Measurements from ENCODE around the gene WDR18. TPM values are rescaled to one million over a fixed set of nuclear protein-coding genes. Genes with fewer than 3 reads are reported as not detected.

WDR18 gene
- total RNA-seq, 1 donor from 2014 or later = 45.7 TPM

DNA sequence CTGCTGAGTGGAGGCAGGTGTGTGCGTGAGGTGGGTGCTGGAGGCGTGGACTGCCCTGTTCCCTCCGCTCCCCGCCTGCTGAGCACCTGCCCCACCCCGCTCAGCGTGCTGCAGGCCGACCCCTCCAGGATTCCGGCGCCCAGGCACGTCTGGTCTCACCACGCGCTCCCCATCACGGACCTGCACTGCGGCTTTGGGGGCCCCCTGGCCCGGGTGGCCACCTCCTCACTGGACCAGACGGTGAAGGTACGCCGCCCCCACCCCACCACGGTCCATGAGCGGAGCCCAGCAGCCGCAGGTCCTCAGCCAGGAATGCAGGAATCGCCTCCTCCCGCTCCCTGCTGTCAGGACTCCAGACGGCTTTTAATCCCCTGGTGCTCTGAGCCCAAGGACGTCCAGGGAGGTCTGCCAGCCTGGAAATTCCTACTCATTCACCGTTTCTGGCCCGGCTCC lies 6.0 kb downstream of the WDR18 start:
- FAIRE-seq (no peak), DNase-seq (ENCODE audit: low spot score in 2 of 2) (no peak)

DNA sequence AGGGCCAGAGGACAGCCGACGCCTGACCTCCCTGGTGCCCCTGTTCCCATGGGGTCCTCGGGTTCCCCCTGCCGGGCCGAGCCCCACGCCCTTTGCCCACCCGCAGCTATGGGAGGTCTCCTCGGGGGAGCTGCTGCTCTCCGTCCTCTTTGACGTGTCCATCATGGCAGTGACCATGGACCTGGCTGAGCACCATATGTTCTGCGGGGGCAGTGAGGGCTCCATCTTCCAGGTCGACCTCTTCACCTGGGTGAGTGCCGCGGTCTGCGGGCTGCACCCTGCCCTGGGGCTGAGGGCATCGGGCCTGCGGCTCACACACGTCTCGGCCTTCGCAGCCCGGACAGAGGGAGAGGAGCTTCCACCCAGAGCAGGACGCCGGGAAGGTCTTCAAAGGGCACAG lies 6.6 kb downstream of the WDR18 start:
- no peak for DNase-seq (ENCODE audit: low spot score in 2 of 2)
- FAIRE-seq = no peak

- FAIRE-seq (no peak), DNase-seq (ENCODE audit: low spot score in 2 of 2) (no peak)
Measured at GRCh38 chr19:991174-991931, 7.2 kb downstream of the WDR18 start.

DNA sequence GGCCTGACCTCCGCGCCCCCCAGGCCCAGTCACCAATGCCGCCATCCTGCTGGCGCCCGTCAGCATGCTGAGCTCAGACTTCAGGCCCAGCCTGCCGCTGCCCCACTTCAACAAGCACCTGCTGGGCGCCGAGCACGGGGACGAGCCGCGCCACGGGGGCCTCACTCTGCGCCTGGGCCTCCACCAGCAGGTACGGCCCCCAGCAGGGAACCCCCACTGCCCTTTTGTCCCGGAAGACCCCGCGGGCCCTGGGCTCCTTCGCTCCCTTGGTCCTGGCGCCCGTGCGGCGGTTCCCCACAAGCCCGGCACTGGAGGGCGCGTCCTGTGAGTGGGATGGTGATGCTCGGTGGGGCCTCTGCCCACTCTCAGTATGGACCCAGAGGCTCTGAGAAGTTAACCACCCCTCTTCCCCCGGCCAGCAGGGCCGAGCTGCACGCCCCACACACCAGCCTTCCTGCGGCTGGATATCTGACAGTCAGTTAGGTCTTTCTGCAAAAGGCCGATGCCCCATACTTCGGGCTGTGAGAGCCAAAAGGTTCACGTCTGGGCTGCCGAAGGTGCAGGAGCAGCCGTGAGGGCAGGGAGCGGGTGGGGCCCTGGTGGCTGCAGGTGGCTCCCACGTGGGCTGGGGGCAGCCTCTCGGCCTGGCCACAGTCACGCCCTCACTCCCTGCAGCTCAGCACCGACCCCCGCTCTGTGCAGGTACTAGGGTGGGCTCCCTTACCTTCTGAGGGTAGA lies 8.0 kb downstream of the WDR18 start:
- no peak for FAIRE-seq
- no peak for DNase-seq (ENCODE audit: low spot score in 2 of 2)

GRCh38 chr19:992670-993055 lies 8.5 kb downstream of the WDR18 start:
- DNase-seq (ENCODE audit: low spot score in 2 of 2) (no peak), FAIRE-seq (no peak)

DNA sequence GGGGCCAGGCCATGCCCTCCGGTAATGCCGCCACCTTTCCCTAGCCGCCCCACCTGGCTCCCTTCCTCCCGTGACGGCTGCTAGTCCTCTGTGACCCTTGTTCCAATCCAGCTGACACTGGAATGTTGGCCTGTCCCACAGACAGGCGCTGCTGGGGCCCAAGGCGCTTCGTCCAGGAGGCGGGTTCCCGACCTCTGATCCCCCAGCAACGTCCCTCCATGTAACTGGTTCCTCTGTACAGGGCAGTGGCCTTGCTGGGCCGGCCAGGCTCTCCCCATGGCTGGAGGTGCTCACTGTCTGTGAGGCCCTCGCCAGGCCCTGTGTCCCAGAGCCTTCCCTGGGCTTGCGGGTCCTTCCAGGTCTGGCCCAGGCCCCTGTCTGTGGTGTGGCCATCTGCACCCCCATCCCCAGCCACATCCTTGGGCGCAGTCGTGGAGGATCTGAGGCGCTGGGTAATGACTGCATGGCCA lies 9.3 kb downstream of the WDR18 start:
- FAIRE-seq = no peak
- DNase-seq (ENCODE audit: low spot score in 2 of 2) = no peak

DNA sequence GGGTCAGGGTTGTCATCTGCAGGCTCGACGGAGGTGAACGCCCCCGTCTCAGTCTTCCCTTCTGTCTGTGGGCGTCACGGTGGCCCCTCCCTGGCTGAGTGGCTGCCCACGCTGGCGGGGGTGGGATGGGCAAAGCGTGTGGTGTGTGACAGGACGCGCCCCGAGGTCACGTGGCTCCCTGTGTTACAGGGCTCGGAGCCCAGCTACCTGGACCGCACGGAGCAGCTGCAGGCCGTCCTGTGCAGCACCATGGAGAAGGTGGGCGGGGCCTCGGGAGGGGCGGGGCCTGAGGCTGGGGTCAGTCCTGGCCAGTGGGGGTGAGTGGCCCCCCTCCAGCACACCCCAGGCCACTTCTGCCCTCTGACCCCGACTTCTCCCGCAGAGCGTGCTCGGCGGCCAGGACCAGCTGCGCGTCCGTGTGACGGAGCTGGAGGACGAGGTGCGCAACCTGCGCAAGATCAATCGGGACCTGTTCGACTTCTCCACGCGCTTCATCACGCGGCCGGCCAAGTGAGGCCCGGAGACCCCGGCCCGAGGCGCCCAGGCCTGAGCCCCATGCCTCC lies 9.8 kb downstream of the WDR18 start:
- DNase-seq (ENCODE audit: low spot score in 2 of 2) (no peak), FAIRE-seq (no peak)

GRCh38 chr19:994516-994915 lies 10.4 kb downstream of the WDR18 start:
- DNase-seq (ENCODE audit: low spot score in 2 of 2) (no peak), FAIRE-seq (no peak)

- no peak for DNase-seq (ENCODE audit: low spot score in 2 of 2)
Measured at GRCh38 chr19:995051-995827, 11.1 kb downstream of the WDR18 start.

DNA sequence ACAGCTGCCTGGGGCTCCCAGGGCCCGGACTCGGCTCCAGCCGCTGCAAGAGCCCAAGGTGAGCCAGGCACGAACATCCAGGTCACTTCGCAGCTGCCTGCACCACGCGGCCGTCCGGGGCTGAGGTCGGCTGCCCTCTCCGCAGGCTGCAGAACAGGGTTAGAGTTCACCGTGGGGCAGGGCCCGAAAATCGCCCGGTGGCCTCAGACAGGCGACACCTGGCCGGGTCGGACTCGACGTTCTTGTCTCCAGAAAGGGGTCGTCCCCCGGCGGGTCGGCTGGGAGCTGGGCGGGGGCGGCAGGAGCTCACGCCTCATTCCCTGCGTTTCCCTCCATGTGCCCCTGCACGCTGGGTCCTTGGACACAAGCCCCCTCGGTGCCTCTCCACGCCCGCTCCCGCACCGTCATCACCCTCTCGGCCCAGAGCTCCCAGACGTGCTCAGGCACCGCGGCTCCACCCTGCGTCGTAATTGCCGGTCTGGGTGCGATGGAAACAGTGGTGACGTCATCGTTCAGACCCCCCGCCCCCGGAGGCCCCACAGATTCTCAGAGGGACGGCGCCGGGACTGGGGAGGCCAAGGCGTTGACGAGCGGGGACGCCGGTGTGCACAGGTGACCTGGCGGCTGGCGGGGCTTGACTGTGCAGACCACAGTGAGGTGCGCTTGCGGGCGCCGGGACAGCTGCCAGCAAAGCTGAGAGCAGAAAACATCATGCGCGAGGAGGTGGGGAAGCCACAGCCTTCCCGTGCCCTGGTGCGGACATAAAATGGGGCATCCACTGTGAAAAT lies 12.1 kb downstream of the WDR18 start:
- DNase-seq (ENCODE audit: low spot score in 2 of 2) (peak in 1 of 2 donors; percentile 73), FAIRE-seq (no peak)

More at GRCh38 chr19:995051-995827, 11.1 kb downstream of the WDR18 start:
- no peak for FAIRE-seq

DNA sequence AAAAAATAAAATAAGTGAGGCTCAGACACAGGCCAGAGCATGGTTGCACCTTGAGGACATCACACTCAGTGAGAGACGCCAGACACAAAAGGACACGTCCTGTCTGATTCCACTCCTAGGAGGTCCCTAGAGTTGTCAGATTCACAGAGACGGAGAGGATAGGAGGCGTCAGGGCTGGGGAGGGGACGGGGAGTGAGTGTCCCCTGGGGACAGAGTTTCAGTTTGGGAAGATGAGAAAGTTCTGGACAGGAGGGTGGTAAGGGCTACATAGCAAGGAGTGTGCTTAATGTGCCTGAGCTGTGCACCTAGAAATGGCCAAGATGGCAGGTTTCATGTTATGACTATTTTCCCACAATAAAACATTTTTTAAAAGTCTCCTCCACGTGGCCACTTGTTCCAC lies 13.9 kb downstream of the WDR18 start:
- FAIRE-seq (no peak), DNase-seq (ENCODE audit: low spot score in 2 of 2) (no peak)

GRCh38 chr19:999379-999719 lies 15.2 kb downstream of the WDR18 start:
- no peak for DNase-seq (ENCODE audit: low spot score in 2 of 2)
- no peak for FAIRE-seq

- FAIRE-seq (no peak), DNase-seq (ENCODE audit: low spot score in 2 of 2) (peak in 1 of 2 donors; percentile 73)
Measured at GRCh38 chr19:1000095-1000494, 15.9 kb downstream of the WDR18 start, which contains the start of gene GRIN3B. TSS of gene GRIN3B (plus strand) at chr19:1000419. CDS start at chr19:1000438, 19 bp downstream.

DNA sequence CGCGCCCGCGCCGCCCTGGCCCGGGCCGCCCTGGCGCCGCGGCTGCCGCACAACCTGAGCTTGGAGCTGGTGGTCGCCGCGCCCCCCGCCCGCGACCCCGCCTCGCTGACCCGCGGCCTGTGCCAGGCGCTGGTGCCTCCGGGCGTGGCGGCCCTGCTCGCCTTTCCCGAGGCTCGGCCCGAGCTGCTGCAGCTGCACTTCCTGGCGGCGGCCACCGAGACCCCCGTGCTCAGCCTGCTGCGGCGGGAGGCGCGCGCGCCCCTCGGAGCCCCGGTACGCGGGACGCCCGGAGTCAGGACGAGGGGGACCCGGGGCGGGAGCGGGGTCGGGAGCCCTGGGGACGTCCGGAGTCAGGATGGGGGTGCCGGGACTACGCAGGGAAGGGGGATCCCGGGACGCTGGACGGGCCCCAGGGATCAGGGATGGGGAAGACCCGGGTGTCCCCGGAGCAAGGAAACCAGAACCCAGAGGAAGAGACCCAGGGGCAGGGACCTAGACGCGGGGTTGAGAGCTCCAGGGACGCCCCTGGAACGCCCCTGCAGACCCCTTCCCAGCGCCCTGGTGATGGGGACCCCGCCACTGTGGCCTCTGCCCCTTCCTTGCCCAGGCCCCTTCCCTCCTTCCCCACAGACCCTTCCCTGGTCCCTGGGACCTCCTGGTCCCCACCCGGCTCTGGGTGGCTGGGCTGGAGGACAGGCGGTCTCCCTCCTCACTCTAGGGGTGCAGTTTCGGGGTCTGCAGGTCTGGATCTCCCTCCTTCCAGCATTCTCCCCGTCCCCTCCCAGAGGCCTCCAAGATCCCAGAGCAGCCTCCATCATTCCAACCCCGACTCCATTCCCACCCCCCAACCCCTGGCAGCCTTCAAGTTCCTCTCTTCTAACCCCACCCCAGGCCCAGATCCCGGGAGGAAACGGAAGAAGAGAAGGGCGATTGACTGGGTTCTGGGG lies 16.7 kb downstream of the WDR18 start:
- no peak for FAIRE-seq

DNA sequence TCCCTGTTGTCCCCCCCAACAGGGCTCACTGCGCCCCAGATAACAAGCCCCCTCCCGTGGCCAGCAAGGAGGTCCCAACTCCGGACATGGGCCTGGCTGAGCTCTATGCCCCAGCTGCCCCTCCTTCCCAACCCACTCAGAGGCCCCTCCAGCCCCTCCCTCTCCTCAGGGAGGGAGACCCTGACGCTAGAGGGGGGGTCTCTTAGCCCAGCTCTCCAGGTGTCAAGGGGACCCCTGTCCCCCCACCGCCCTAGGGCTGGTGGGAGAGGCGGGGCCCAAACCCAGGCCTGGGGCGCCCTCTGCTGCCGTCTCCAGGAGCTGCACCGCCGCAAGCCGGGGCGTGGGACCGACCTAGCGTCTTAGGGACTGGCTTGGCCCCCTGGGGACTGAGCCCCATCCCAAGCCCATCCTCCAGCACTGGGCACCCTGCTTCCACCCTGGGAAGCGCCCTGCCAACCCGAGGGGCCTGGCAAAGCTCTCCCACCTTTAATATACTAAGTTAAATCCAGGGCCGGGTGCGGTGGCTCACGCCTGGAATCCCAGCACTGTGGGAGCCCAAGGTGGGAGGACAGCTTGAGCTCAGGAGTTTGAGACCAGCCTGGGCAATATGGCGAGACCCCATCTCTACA lies 17.5 kb downstream of the WDR18 start:
- peak; percentile 79 to 86 for DNase-seq (ENCODE audit: low spot score in 2 of 2)
- no peak for FAIRE-seq

More for the DNA sequence above, 16.7 kb downstream of the WDR18 start:
- DNase-seq (ENCODE audit: low spot score in 2 of 2) = no peak

DNA sequence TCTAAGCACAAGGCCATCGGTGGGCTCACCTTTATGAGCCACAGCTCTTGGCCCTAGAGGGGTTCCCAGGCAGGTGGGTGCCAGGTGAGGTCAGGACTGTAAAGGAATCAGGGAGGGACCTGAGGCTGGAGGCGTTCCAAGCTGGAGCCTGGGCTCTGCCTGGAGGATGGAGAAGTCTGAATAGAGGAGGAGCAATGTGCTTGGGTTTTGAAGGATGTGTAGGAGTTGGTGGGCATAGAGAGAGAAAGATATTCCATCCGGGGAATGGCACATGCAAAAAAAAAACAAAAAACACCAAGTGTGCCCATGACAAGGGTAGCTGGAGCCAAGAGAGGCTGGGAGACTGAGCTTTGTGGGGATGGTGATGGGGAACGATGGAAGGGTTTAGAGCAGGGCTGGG lies 18.5 kb downstream of the WDR18 start:
- FAIRE-seq (no peak), DNase-seq (ENCODE audit: low spot score in 2 of 2) (no peak)

DNA sequence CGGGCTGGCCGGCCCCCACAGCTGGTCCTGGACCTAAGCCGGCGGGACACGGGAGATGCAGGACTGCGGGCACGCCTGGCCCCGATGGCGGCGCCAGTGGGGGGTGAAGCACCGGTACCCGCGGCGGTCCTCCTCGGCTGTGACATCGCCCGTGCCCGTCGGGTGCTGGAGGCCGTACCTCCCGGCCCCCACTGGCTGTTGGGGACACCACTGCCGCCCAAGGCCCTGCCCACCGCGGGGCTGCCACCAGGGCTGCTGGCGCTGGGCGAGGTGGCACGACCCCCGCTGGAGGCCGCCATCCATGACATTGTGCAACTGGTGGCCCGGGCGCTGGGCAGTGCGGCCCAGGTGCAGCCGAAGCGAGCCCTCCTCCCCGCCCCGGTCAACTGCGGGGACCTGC lies 19.1 kb downstream of the WDR18 start:
- FAIRE-seq (no peak), DNase-seq (ENCODE audit: low spot score in 2 of 2) (no peak)

- DNase-seq (ENCODE audit: low spot score in 2 of 2) = no peak
- no peak for FAIRE-seq
Measured at GRCh38 chr19:1004204-1004802, 20.2 kb downstream of the WDR18 start.

All from frontal cortex (tissue), 4 donors.